GM23338 (cell line): Measurements from ENCODE around the gene PTPRN2.

ENCODE experiments used
- CREB1 ChIP-seq: fragments of 250-450 bp; sonication (Bioruptor Pico); IDR thresholded peaks from 2 replicates; pipeline ENCODE4 v1.5.0; 2020; ENCODE audit warnings: low read depth, mild to moderate bottlenecking, moderate library complexity
- EZH2 ChIP-seq: fragments of 200-600 bp; sonication (generic); IDR thresholded peaks from one replicate; pipeline ENCODE4 v1.8.0; 2017; ENCODE audit warnings: antibody characterized with exemption, mild to moderate bottlenecking, low read depth; ENCODE audit not compliant: unreplicated experiment
- EZH2phosphoT487 ChIP-seq: fragments of 200-600 bp; sonication (generic); IDR thresholded peaks from one replicate; pipeline ENCODE4 v1.8.1; 2018; ENCODE audit warnings: antibody characterized with exemption; ENCODE audit not compliant: unreplicated experiment
- JUNB ChIP-seq: IDR thresholded peaks from one replicate; pipeline ENCODE4 v1.6.1; 2016; ENCODE audit warnings: antibody characterized with exemption; ENCODE audit not compliant: unreplicated experiment
- POLR2AphosphoS5 ChIP-seq: IDR thresholded peaks from 2 replicates; pipeline ENCODE4 v1.6.1; 2016; ENCODE audit warnings: antibody characterized with exemption, low read depth
- ZNF114 ChIP-seq: fragments of 250-450 bp; sonication (Bioruptor Pico); IDR thresholded peaks from 2 replicates; pipeline ENCODE4 v1.5.0; 2020; ENCODE audit warnings: mild to moderate bottlenecking, moderate library complexity
- ZNF331 ChIP-seq: fragments of 250-450 bp; sonication (Bioruptor Pico); IDR thresholded peaks from 2 replicates; pipeline ENCODE4 v1.5.0; 2020; ENCODE audit warnings: low read depth, mild to moderate bottlenecking, moderate library complexity
- TF ChIP-seq, protein P1 (sequence below), 2 experiments: fragments of 200-600 bp in 1 of 2; sonication (generic) in 1 of 2; conservative IDR thresholded peaks; 2 replicates each; pipeline versions ENCODE4 v1.5.1 to v1.6.1; 2016 to 2017; ENCODE audit warnings: antibody characterized with exemption in 2 of 2, low read depth in 2 of 2, mild to moderate bottlenecking in 2 of 2, moderate library complexity in 1 of 2
- TF ChIP-seq, protein P2 (sequence below): IDR thresholded peaks from one replicate; pipeline ENCODE4 v1.6.1; 2018; ENCODE audit warnings: antibody characterized with exemption; ENCODE audit not compliant: unreplicated experiment
- TF ChIP-seq, protein P3 (sequence below): fragments of 250-450 bp; sonication (Bioruptor Pico); IDR thresholded peaks from 2 replicates; pipeline ENCODE4 v1.5.0; 2020; ENCODE audit warnings: mild to moderate bottlenecking, moderate library complexity
- TF ChIP-seq, protein P4 (sequence below): IDR thresholded peaks from 2 replicates; pipeline ENCODE4 v1.6.1; 2016; ENCODE audit warnings: antibody characterized with exemption

DNA sequence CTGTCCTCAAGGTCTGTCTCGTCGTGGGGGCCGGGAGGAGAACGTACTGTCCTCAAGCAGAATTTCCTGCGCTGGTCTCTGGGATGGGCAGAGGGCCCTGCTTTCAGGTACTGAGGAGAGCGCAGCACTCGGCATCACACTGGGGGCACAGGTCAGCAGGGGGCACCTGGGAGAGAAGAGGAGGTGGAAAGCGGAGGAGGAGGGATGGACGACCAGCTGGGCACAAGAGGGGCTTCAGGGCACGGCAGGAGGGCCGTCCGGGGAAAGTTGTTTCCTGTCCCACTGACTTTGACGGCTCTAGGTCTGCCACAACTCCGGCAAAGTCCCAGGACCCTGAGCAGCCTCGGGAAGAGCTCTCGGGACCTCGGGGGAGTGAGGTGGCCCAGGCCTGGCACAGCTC, 714.0 kb downstream of the PTPRN2 start:
- TF ChIP-seq, protein P1, sequence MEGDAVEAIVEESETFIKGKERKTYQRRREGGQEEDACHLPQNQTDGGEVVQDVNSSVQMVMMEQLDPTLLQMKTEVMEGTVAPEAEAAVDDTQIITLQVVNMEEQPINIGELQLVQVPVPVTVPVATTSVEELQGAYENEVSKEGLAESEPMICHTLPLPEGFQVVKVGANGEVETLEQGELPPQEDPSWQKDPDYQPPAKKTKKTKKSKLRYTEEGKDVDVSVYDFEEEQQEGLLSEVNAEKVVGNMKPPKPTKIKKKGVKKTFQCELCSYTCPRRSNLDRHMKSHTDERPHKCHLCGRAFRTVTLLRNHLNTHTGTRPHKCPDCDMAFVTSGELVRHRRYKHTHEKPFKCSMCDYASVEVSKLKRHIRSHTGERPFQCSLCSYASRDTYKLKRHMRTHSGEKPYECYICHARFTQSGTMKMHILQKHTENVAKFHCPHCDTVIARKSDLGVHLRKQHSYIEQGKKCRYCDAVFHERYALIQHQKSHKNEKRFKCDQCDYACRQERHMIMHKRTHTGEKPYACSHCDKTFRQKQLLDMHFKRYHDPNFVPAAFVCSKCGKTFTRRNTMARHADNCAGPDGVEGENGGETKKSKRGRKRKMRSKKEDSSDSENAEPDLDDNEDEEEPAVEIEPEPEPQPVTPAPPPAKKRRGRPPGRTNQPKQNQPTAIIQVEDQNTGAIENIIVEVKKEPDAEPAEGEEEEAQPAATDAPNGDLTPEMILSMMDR (conservative IDR thresholded peaks at IDR 0.05; ENCODE audit: low read depth in 2 of 2), result no peak
- TF ChIP-seq, protein P2, sequence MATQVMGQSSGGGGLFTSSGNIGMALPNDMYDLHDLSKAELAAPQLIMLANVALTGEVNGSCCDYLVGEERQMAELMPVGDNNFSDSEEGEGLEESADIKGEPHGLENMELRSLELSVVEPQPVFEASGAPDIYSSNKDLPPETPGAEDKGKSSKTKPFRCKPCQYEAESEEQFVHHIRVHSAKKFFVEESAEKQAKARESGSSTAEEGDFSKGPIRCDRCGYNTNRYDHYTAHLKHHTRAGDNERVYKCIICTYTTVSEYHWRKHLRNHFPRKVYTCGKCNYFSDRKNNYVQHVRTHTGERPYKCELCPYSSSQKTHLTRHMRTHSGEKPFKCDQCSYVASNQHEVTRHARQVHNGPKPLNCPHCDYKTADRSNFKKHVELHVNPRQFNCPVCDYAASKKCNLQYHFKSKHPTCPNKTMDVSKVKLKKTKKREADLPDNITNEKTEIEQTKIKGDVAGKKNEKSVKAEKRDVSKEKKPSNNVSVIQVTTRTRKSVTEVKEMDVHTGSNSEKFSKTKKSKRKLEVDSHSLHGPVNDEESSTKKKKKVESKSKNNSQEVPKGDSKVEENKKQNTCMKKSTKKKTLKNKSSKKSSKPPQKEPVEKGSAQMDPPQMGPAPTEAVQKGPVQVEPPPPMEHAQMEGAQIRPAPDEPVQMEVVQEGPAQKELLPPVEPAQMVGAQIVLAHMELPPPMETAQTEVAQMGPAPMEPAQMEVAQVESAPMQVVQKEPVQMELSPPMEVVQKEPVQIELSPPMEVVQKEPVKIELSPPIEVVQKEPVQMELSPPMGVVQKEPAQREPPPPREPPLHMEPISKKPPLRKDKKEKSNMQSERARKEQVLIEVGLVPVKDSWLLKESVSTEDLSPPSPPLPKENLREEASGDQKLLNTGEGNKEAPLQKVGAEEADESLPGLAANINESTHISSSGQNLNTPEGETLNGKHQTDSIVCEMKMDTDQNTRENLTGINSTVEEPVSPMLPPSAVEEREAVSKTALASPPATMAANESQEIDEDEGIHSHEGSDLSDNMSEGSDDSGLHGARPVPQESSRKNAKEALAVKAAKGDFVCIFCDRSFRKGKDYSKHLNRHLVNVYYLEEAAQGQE, result no peak
- TF ChIP-seq POLR2AphosphoS5 (no peak), CREB1 (CRISPR knock-in tag) (no peak), EZH2phosphoT487 (no peak), EZH2 (no peak), ZNF331 (CRISPR knock-in tag) (no peak), JUNB (no peak), ZNF114 (no peak)
- TF ChIP-seq, protein P3, sequence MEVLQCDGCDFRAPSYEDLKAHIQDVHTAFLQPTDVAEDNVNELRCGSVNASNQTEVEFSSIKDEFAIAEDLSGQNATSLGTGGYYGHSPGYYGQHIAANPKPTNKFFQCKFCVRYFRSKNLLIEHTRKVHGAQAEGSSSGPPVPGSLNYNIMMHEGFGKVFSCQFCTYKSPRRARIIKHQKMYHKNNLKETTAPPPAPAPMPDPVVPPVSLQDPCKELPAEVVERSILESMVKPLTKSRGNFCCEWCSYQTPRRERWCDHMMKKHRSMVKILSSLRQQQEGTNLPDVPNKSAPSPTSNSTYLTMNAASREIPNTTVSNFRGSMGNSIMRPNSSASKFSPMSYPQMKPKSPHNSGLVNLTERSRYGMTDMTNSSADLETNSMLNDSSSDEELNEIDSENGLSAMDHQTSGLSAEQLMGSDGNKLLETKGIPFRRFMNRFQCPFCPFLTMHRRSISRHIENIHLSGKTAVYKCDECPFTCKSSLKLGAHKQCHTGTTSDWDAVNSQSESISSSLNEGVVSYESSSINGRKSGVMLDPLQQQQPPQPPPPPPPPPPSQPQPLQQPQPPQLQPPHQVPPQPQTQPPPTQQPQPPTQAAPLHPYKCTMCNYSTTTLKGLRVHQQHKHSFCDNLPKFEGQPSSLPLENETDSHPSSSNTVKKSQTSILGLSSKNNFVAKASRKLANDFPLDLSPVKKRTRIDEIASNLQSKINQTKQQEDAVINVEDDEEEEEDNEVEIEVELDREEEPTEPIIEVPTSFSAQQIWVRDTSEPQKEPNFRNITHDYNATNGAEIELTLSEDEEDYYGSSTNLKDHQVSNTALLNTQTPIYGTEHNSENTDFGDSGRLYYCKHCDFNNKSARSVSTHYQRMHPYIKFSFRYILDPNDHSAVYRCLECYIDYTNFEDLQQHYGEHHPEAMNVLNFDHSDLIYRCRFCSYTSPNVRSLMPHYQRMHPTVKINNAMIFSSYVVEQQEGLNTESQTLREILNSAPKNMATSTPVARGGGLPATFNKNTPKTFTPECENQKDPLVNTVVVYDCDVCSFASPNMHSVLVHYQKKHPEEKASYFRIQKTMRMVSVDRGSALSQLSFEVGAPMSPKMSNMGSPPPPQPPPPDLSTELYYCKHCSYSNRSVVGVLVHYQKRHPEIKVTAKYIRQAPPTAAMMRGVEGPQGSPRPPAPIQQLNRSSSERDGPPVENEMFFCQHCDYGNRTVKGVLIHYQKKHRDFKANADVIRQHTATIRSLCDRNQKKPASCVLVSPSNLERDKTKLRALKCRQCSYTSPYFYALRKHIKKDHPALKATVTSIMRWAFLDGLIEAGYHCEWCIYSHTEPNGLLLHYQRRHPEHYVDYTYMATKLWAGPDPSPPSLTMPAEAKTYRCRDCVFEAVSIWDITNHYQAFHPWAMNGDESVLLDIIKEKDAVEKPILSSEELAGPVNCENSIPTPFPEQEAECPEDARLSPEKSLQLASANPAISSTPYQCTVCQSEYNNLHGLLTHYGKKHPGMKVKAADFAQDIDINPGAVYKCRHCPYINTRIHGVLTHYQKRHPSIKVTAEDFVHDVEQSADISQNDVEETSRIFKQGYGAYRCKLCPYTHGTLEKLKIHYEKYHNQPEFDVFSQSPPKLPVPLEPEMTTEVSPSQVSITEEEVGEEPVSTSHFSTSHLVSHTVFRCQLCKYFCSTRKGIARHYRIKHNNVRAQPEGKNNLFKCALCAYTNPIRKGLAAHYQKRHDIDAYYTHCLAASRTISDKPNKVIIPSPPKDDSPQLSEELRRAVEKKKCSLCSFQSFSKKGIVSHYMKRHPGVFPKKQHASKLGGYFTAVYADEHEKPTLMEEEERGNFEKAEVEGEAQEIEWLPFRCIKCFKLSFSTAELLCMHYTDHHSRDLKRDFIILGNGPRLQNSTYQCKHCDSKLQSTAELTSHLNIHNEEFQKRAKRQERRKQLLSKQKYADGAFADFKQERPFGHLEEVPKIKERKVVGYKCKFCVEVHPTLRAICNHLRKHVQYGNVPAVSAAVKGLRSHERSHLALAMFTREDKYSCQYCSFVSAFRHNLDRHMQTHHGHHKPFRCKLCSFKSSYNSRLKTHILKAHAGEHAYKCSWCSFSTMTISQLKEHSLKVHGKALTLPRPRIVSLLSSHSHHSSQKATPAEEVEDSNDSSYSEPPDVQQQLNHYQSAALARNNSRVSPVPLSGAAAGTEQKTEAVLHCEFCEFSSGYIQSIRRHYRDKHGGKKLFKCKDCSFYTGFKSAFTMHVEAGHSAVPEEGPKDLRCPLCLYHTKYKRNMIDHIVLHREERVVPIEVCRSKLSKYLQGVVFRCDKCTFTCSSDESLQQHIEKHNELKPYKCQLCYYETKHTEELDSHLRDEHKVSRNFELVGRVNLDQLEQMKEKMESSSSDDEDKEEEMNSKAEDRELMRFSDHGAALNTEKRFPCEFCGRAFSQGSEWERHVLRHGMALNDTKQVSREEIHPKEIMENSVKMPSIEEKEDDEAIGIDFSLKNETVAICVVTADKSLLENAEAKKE (CRISPR knock-in tag), result no peak
- TF ChIP-seq, protein P4, sequence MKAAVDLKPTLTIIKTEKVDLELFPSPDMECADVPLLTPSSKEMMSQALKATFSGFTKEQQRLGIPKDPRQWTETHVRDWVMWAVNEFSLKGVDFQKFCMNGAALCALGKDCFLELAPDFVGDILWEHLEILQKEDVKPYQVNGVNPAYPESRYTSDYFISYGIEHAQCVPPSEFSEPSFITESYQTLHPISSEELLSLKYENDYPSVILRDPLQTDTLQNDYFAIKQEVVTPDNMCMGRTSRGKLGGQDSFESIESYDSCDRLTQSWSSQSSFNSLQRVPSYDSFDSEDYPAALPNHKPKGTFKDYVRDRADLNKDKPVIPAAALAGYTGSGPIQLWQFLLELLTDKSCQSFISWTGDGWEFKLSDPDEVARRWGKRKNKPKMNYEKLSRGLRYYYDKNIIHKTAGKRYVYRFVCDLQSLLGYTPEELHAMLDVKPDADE, result no peak
